SJSA1 (cell line): ENCODE measurements around the gene LTBP4. TPM values are rescaled to one million over a fixed set of nuclear protein-coding genes. Genes with fewer than 3 reads are reported as not detected.
A peak's percentile ranks its signal among the peaks of the same experiment; 100 is the strongest.

Experiments used
- DNase-seq, 2 experiments: peaks; one replicate each; pipeline ENCODE4 v3.0.0-alpha.2; 2015 to 2020; ENCODE audit warnings: low spot score in 2 of 2, low read depth in 1 of 2
- H3K27ac ChIP-seq: fragments of 250-450 bp; sonication (Bioruptor Pico); 2 replicates; pipeline ENCODE4 v1.5.1; 2020; ENCODE audit warnings: mild to moderate bottlenecking, moderate library complexity
- H3K27me3 ChIP-seq: fragments of 250-450 bp; sonication (Bioruptor Pico); replicated peaks from 2 replicates; pipeline ENCODE4 v1.5.1; 2020; ENCODE audit warnings: mild to moderate bottlenecking, moderate library complexity
- H3K36me3 ChIP-seq: fragments of 250-450 bp; sonication (Bioruptor Pico); 2 replicates; pipeline ENCODE4 v1.5.1; 2020; ENCODE audit warnings: mild to moderate bottlenecking
- H3K4me1 ChIP-seq: fragments of 250-450 bp; sonication (Bioruptor Pico); replicated peaks from 2 replicates; pipeline ENCODE4 v1.6.1; 2021; ENCODE audit warnings: mild to moderate bottlenecking
- H3K4me3 ChIP-seq: fragments of 250-450 bp; sonication (Bioruptor Pico); 2 replicates; pipeline ENCODE4 v1.5.1; 2020; ENCODE audit warnings: mild to moderate bottlenecking
- H3K9me3 ChIP-seq: fragments of 250-450 bp; sonication (Bioruptor Pico); replicated peaks from 2 replicates; pipeline ENCODE4 v1.5.1; 2020; ENCODE audit warnings: mild to moderate bottlenecking
- total RNA-seq: library from RNA; depleted of rRNA; stranded (reverse); fragments of >200 nt; shearing (Covaris generic); gene quantifications from 2 replicates; pipeline ENCODE4 v1.2.3, GENCODE V29; 2014

The LTBP4 gene
- total RNA-seq, 1 experiment from 2014 or later, result 16.5 TPM

GRCh38 chr19:40607311-40608239 is 6.4 kb downstream of the LTBP4 start:
- no peak overlapping the region for H3K4me3 ChIP-seq
- H3K27me3 ChIP-seq, result no peaks in the 10 kb centered on the region
- H3K4me1 ChIP-seq, result peaks cover 46% of the 10 kb centered on the region
- H3K27ac ChIP-seq, result no peak overlapping the region
- no peak for DNase-seq
- H3K9me3 ChIP-seq, result no peaks in the 10 kb centered on the region
- no peaks in the 10 kb centered on the region for H3K36me3 ChIP-seq

GRCh38 chr19:40608240-40608621 is 7.1 kb downstream of the LTBP4 start:
- Histone ChIP-seq H3K9me3 (no peaks in the 10 kb centered on the region), H3K36me3 (no peaks in the 10 kb centered on the region), H3K27me3 (no peaks in the 10 kb centered on the region), H3K4me3 (no peak overlapping the region), H3K27ac (no peak overlapping the region), H3K4me1 (peaks cover 40% of the 10 kb centered on the region)
- DNase-seq, result no peak

DNA sequence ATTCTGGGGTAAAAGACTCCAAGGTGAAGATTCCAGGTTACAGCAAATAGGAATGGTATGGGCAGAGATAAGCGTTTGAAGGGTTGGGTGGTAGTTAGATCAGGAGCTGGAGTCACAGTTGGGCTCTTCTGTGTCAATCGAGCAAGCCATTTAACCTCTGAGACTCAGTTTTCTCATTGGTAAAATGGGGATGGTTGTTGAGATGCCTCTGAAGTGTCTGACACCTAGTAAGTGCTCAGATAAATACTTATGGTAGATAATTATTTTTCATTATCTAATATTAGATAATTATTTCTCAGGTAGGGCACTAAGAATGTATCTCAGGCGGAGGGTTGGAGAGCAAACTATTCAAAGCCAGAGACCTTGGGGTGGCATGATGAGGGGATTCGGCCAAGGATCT is 7.8 kb downstream of the LTBP4 start:
- no peaks in the 10 kb centered on the region for H3K9me3 ChIP-seq
- peaks cover 36% of the 10 kb centered on the region for H3K4me1 ChIP-seq
- H3K27me3 ChIP-seq, result no peaks in the 10 kb centered on the region
- H3K27ac ChIP-seq, result no peak overlapping the region
- no peak for DNase-seq
- H3K4me3 ChIP-seq, result no peak overlapping the region
- H3K36me3 ChIP-seq, result no peaks in the 10 kb centered on the region

GRCh38 chr19:40609561-40610395 is 8.6 kb downstream of the LTBP4 start:
- no peaks in the 10 kb centered on the region for H3K27me3 ChIP-seq
- no peaks in the 10 kb centered on the region for H3K9me3 ChIP-seq
- DNase-seq, result peak; percentile 48 to 95
- H3K36me3 ChIP-seq, result no peaks in the 10 kb centered on the region
- H3K27ac ChIP-seq, result no peak overlapping the region
- peak overlapping the region; percentile 36 for H3K4me3 ChIP-seq
- peaks cover 33% of the 10 kb centered on the region for H3K4me1 ChIP-seq

DNA sequence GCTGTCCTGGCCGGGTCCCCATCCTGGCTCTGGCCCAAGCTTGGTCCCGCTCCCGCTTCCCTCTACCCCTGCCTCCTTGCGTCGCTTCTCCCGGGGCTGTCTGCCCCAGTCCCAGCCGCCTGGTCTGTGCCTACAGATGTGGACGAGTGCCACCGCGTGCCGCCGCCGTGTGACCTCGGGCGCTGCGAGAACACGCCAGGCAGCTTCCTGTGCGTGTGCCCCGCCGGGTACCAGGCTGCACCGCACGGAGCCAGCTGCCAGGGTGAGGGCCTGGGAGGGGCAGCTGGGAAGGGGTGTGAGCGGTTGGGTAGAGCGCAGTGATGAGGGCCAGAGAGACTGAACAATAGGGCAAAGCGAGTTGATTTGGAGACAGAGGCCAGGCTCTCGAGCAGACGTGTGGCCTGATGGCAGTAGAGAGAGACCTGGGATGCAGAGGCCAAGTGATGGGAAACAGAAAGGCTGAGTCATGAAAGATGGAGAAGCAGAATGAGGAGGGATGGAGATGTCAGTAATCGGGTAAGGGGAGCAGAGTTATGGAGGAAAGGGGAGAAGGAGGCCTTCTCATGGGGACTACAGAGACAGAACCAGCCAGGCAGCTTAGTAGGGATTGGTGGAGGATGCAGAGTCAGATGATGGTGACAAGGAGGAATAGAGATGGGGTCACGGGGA is 9.4 kb downstream of the LTBP4 start:
- no peak overlapping the region for H3K27ac ChIP-seq
- peak overlapping the region; percentile 36 for H3K4me3 ChIP-seq
- DNase-seq, result no peak
- H3K4me1 ChIP-seq, result peaks cover 29% of the 10 kb centered on the region
- no peaks in the 10 kb centered on the region for H3K27me3 ChIP-seq
- no peaks in the 10 kb centered on the region for H3K36me3 ChIP-seq
- no peaks in the 10 kb centered on the region for H3K9me3 ChIP-seq

DNA sequence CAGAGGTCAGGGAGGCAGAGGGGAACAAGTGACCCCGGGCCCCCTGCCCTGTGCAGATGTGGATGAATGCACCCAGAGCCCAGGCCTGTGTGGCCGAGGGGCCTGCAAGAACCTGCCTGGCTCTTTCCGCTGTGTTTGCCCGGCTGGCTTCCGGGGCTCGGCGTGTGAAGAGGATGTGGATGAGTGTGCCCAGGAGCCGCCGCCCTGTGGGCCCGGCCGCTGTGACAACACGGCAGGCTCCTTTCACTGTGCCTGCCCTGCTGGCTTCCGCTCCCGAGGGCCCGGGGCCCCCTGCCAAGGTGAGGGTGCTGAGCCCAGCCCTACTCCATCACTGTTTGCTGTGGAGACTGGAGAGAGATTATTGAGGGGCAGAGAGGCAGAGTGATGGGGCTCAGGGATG is 9.9 kb downstream of the LTBP4 start:
- H3K4me1 ChIP-seq, result peaks cover 27% of the 10 kb centered on the region
- H3K4me3 ChIP-seq, result no peak overlapping the region
- H3K9me3 ChIP-seq, result no peaks in the 10 kb centered on the region
- H3K36me3 ChIP-seq, result no peaks in the 10 kb centered on the region
- no peaks in the 10 kb centered on the region for H3K27me3 ChIP-seq
- DNase-seq, result no peak
- H3K27ac ChIP-seq, result no peak overlapping the region

DNA sequence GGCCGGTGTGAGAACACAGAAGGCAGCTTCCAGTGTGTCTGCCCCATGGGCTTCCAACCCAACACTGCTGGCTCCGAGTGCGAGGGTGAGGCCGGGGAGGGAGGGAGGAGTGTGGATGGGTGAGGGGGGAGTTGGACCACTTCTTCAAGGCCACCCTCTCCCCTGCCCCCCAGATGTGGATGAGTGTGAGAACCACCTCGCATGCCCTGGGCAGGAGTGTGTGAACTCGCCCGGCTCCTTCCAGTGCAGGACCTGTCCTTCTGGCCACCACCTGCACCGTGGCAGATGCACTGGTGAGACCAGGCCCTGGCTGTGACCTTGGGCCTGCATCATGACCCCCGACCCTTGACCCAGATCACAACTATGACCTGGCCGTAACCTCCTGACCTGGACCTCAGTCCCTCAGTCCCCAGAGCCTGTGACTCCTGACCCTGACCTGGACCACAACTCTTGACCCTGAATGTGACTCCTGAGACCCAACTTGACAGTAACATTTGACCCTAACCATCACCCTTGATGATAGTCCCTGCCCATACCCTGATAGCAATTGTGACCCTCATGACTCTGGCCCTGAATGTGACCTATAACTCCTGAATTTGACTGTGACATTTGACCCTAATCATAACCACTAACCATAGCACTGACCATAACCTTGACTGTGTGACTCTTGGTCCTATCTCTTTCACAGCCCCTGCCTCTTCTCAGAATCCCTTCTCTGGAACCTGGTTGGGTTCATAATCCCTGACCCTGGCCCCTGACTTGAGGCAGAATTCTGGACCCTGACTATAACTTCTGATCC is 10.9 kb downstream of the LTBP4 start:
- no peak overlapping the region for H3K27ac ChIP-seq

DNA sequence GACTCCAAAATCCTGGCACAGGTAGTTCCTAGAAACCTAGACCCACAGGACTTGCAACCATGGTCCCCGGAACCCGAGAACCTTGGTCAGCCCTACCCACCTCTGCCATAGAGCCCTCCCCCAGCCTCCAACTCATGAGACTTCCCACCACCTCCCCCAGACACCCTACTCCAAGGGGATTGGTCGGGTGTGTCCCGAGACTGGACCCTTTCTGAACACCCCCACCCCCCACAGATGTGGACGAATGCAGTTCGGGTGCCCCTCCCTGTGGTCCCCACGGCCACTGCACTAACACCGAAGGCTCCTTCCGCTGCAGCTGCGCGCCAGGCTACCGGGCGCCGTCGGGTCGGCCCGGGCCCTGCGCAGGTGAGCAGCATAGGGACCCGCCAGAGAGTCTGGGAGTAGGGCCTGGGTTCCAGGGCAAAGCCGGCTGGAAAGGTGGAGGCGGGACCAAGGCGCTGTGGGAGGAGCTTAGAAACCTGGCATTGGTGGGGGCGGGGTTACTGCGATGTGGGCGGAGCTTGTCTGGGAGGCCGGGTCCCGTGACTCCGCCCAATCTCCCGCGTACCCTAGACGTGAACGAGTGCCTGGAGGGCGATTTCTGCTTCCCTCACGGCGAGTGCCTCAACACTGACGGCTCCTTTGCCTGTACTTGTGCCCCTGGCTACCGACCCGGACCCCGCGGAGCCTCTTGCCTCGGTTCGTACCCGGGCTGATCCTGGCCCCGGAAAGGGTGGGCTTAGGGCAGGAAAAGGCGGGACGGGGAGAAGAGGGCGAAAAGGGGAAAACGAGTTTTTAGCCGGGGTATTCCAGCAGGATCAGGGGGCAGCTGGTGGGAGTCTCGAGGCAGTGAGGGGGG is 11.9 kb downstream of the LTBP4 start:
- Histone ChIP-seq H3K4me1 (peaks cover 27% of the 10 kb centered on the region), H3K27me3 (no peaks in the 10 kb centered on the region), H3K27ac (peak overlapping the region; percentile 58), H3K4me3 (peak overlapping the region; percentile 48), H3K36me3 (no peaks in the 10 kb centered on the region), H3K9me3 (no peaks in the 10 kb centered on the region)
- peak; percentile 73 to 82 for DNase-seq

More for the DNA sequence above, 10.9 kb downstream of the LTBP4 start:
- no peak overlapping the region for H3K4me3 ChIP-seq
- no peak for DNase-seq
- H3K27me3 ChIP-seq, result no peaks in the 10 kb centered on the region
- no peaks in the 10 kb centered on the region for H3K9me3 ChIP-seq
- no peaks in the 10 kb centered on the region for H3K36me3 ChIP-seq
- peaks cover 27% of the 10 kb centered on the region for H3K4me1 ChIP-seq

GRCh38 chr19:40613690-40614621 is 12.8 kb downstream of the LTBP4 start:
- Histone ChIP-seq H3K36me3 (peaks cover 3% of the 10 kb centered on the region; the same call in 1 of the 2 replicates), H3K9me3 (no peaks in the 10 kb centered on the region), H3K27me3 (no peaks in the 10 kb centered on the region), H3K4me1 (peaks cover 27% of the 10 kb centered on the region), H3K27ac (peak overlapping the region; percentile 58), H3K4me3 (peak overlapping the region; percentile 48)
- DNase-seq, result peak; percentile 91 to 92

GRCh38 chr19:40614622-40615411 is 13.6 kb downstream of the LTBP4 start:
- Histone ChIP-seq H3K36me3 (peaks cover 11% of the 10 kb centered on the region), H3K4me1 (peaks cover 21% of the 10 kb centered on the region), H3K4me3 (peak overlapping the region; percentile 48), H3K27me3 (no peaks in the 10 kb centered on the region), H3K27ac (peak overlapping the region; percentile 49), H3K9me3 (no peaks in the 10 kb centered on the region)
- peak; percentile 97 to 99 for DNase-seq

DNA sequence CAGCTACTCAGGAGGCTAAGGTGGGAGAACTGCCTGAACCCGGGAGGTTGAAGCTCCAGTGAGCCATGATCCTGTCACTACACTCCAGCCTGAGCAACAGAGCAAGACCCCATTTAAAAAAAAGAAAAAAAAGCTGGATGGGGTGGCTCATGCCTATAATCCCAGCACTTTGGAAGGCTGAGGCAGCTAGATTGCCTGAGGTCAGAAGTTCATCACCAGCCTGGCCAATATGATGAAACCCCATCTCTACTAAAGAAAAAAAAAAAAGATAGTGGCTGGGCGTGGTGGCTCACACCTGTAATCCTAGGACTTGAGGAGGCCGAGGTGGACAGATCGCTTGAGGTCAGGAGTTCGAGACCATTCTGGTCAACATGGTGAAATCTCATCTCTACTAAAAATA is 15.0 kb downstream of the LTBP4 start:
- DNase-seq, result no peak
- Histone ChIP-seq H3K9me3 (no peaks in the 10 kb centered on the region), H3K4me1 (peaks cover 16% of the 10 kb centered on the region), H3K27ac (no peak overlapping the region), H3K4me3 (no peak overlapping the region), H3K36me3 (peaks cover 16% of the 10 kb centered on the region), H3K27me3 (no peaks in the 10 kb centered on the region)
